Neural progenitor cell (in vitro differentiated cells): ENCODE data around the gene ADGRV1.

Experiments used
- EZH2 ChIP-seq: fragments of 200-600 bp; sonication (generic); IDR thresholded peaks from 2 replicates; pipeline ENCODE4 v1.6.1; 2017; ENCODE audit warnings: antibody characterized with exemption, mild to moderate bottlenecking, moderate library complexity
- TF ChIP-seq, protein P1 (sequence below): fragments of 200-600 bp; sonication (generic); IDR thresholded peaks from 2 replicates; pipeline ENCODE4 v1.5.1; 2017; ENCODE audit warnings: antibody characterized with exemption, mild to moderate bottlenecking

DNA sequence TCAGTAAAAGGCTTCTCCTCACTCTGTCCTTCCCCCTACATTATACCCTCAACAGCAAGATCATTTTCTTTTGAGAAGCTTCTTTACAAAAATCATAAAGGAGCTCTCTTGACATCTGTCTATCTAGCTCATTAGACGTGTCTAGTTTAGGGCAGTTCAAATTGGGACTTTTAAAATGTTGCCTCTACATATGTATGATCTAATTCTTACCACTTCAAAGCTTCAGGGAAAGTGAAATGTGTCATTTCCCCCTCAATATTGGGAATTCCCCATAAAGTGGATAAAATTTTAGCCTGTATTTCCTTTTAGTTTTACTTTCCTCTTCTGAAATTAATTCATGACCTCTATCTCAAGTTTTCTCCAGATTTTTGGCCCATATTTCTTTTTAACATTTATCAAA lies 500.8 kb downstream of the ADGRV1 start:
- TF ChIP-seq, protein P1, sequence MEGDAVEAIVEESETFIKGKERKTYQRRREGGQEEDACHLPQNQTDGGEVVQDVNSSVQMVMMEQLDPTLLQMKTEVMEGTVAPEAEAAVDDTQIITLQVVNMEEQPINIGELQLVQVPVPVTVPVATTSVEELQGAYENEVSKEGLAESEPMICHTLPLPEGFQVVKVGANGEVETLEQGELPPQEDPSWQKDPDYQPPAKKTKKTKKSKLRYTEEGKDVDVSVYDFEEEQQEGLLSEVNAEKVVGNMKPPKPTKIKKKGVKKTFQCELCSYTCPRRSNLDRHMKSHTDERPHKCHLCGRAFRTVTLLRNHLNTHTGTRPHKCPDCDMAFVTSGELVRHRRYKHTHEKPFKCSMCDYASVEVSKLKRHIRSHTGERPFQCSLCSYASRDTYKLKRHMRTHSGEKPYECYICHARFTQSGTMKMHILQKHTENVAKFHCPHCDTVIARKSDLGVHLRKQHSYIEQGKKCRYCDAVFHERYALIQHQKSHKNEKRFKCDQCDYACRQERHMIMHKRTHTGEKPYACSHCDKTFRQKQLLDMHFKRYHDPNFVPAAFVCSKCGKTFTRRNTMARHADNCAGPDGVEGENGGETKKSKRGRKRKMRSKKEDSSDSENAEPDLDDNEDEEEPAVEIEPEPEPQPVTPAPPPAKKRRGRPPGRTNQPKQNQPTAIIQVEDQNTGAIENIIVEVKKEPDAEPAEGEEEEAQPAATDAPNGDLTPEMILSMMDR: no peak
- TF ChIP-seq EZH2: no peak
